Ovary (tissue), 3 donors: Measurements from ENCODE around the gene FBXO44.

Experiments used
- CTCF ChIP-seq, 3 donors: fragments of 450-650 bp in 2 of 3; fragments of 200-600 bp in 1 of 3; IDR thresholded peaks; one replicate each; pipeline versions ENCODE4 v1.5.1 to v1.8.0; 2016 to 2022; ENCODE audit warnings: antibody characterized with exemption in 3 of 3, mild to moderate bottlenecking in 1 of 3
- POLR2A ChIP-seq: fragments of 450-650 bp; IDR thresholded peaks from one replicate; pipeline ENCODE4 v1.6.1; 2017; ENCODE audit warnings: antibody characterized with exemption, mild to moderate bottlenecking, moderate library complexity
- donor health status: DM: no; HTN: no; CAD: no.

- no peak for TF ChIP-seq POLR2A
- TF ChIP-seq CTCF (IDR thresholded peaks at IDR 0.05): no peak
Measured at GRCh38 chr1:11695861-11696260, 41.2 kb downstream of the FBXO44 start.
